Measurements from ENCODE around the gene EXOSC7.

GRCh38 chr3:44942202-44942921, 33.7 kb upstream of the EXOSC7 start:
- TF ChIP-seq CTCF (conservative IDR thresholded peaks at IDR 0.05 in 1 of 2, IDR thresholded peaks at IDR 0.05 in 1 of 2; ENCODE audit: extremely low read depth in 1 of 2, insufficient read depth in 1 of 2, low read depth in 1 of 2, low read length in 2 of 2): no peak
- no peak for TF ChIP-seq EZH2 (IDR thresholded peaks at IDR 0.05; ENCODE audit: borderline replicate concordance, low read length)
